SK-N-SH treated with all-trans-retinoic acid at 6 μM for 48 hours (cell line): ENCODE measurements around the gene LUC7L3.

ENCODE experiments used
- CSRNP3 ChIP-seq: fragments of 250-450 bp; sonication (Bioruptor Pico); IDR thresholded peaks from 2 replicates; pipeline ENCODE4 v1.5.1; 2021; ENCODE audit warnings: mild to moderate bottlenecking, moderate library complexity
- ISL1 ChIP-seq: fragments of 250-450 bp; sonication (Bioruptor Pico); IDR thresholded peaks from 2 replicates; pipeline ENCODE4 v2.1.2; 2022; ENCODE audit warnings: mild to moderate bottlenecking, moderate library complexity
- OSR1 ChIP-seq: fragments of 250-450 bp; sonication (Bioruptor Pico); IDR thresholded peaks from 2 replicates; pipeline ENCODE4 v1.8.0; 2022; ENCODE audit warnings: moderate library complexity, mild to moderate bottlenecking, inconsistent platforms
- PATZ1 ChIP-seq: fragments of 250-450 bp; sonication (Bioruptor Pico); IDR thresholded peaks from 2 replicates; pipeline ENCODE4 v1.8.0; 2020; ENCODE audit warnings: mild to moderate bottlenecking, moderate library complexity, borderline replicate concordance
- PPARA ChIP-seq: fragments of 250-450 bp; sonication (Bioruptor Pico); IDR thresholded peaks from 2 replicates; pipeline ENCODE4 v1.5.0; 2020; ENCODE audit warnings: mild to moderate bottlenecking, borderline replicate concordance
- RARB ChIP-seq: fragments of 250-450 bp; sonication (Bioruptor Pico); IDR thresholded peaks from 2 replicates; pipeline ENCODE4 v1.8.0; 2021; ENCODE audit warnings: mild to moderate bottlenecking, moderate library complexity
- TCF4 ChIP-seq: fragments of 250-450 bp; sonication (Bioruptor Pico); IDR thresholded peaks from 2 replicates; pipeline ENCODE4 v1.8.0; 2021; ENCODE audit warnings: mild to moderate bottlenecking, moderate library complexity, borderline replicate concordance
- TSHZ2 ChIP-seq: fragments of 250-450 bp; sonication (Bioruptor Pico); IDR thresholded peaks from 2 replicates; pipeline ENCODE4 v1.5.0; 2020; ENCODE audit warnings: mild to moderate bottlenecking, moderate library complexity
- ZFP3 ChIP-seq: fragments of 250-450 bp; sonication (Bioruptor Pico); IDR thresholded peaks from 2 replicates; pipeline ENCODE4 v1.5.0; 2020; ENCODE audit warnings: mild to moderate bottlenecking, moderate library complexity
- ZFP30 ChIP-seq: fragments of 450-650 bp; formaldehyde crosslinking; IDR thresholded peaks from 2 replicates; pipeline ENCODE4 v1.5.0; 2022; ENCODE audit warnings: mild to moderate bottlenecking, moderate library complexity
- ZNF70 ChIP-seq: fragments of 450-650 bp; formaldehyde crosslinking; IDR thresholded peaks from 2 replicates; pipeline ENCODE4 v1.5.0; 2020; ENCODE audit warnings: mild to moderate bottlenecking, moderate library complexity

- TF ChIP-seq TSHZ2 (CRISPR knock-in tag): no peak
- peak; percentile 89 for TF ChIP-seq PATZ1 (CRISPR knock-in tag)
- TF ChIP-seq ZNF70 (CRISPR knock-in tag): no peak
- TF ChIP-seq ISL1: peak; percentile 97
- TF ChIP-seq PPARA (CRISPR knock-in tag): no peak
- no peak for TF ChIP-seq CSRNP3 (CRISPR knock-in tag)
- peak; percentile 69; the same call in 1 of the 2 replicates for TF ChIP-seq ZFP3 (CRISPR knock-in tag)
- no peak for TF ChIP-seq ZFP30
- TF ChIP-seq OSR1 (CRISPR knock-in tag): no peak
- TF ChIP-seq TCF4 (CRISPR knock-in tag): no peak
- TF ChIP-seq RARB (CRISPR knock-in tag): 0 out of 2 replicates have a peak, but pooled peaks have one; percentile 52
These were observed 32.8 kb upstream of the LUC7L3 start for GRCh38 chr17:50686494-50687199.
